ENCODE results near the gene MXRA8.
"Not testable (repeated sequence)": the region's sequence is repeated elsewhere in the genome, so short reads cannot be mapped to it uniquely, and the experiment has no call there.

MXRA8 gene

DNA sequence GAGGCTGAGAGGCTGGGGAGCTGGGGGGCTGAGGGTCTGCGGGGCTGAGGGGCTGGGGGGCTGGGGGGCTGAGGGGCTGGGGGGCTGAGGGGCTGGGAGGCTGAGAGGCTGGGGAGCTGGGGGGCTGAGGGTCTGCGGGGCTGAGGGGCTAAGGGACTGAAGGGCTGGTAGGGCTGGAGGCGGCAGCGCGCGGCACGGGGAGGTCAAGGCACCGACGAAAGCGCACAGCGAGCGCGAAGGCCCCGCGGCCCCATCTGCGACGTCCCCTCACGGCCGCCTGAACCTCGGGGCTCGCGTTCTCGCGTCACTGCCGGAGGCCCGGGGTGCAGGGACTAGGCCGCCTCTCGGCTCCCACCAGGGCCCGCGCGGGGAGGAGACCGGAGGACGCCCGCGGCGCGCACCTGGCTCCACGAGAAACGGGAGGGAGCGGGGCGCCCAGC, 34.3 kb downstream of the MXRA8 start:
- in situ Hi-C loops (cut with HindIII; ENCODE audit: low sequenced_read_pairs) = no loop called here

DNA sequence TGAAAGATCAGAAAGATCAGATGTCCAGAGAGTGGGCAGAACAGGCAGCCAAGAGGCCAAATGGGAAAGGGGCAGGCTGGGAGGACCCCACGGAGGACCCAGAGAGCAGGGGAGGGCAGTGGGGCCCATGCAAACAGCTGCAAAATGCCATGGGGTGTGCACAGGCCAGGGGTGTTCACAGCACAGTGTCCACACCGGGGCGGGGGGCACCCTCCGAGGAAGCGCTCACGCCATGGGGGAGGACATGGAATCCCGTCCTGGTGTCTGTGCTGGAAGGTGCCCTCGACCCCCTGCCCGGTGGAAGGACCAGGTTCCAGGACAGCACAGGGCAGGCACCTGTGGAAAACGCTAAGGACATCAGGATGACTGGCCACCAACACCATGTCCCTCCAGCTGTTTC, 35.4 kb downstream of the MXRA8 start:
- in situ Hi-C loops (cut with HindIII; ENCODE audit: low sequenced_read_pairs) = no loop called here

GRCh38 chr1:1322418-1322817, 35.9 kb downstream of the MXRA8 start:
- in situ Hi-C loops (cut with HindIII; ENCODE audit: low sequenced_read_pairs) = no loop called here

DNA sequence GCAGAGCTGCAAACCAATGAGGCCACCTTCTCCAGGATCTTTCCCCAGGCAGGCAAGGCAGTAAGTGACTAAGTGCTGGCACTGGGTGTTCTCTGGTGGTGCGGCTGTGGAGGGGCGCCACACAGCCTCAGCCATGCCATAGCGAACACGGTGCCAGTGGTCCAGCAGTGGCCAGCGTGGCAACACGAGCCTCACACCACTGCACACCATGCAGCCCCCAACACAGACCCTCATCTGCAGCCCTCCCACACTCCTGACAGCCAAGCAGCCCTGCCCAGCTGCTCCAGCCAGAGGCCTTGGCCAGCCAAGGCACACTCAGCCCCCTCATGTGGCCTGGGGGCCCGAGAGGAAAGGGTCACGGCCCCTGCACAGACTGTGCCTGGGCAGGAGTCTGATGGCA, 36.9 kb downstream of the MXRA8 start:
- in situ Hi-C loops (cut with HindIII; ENCODE audit: low sequenced_read_pairs) = no loop called here

DNA sequence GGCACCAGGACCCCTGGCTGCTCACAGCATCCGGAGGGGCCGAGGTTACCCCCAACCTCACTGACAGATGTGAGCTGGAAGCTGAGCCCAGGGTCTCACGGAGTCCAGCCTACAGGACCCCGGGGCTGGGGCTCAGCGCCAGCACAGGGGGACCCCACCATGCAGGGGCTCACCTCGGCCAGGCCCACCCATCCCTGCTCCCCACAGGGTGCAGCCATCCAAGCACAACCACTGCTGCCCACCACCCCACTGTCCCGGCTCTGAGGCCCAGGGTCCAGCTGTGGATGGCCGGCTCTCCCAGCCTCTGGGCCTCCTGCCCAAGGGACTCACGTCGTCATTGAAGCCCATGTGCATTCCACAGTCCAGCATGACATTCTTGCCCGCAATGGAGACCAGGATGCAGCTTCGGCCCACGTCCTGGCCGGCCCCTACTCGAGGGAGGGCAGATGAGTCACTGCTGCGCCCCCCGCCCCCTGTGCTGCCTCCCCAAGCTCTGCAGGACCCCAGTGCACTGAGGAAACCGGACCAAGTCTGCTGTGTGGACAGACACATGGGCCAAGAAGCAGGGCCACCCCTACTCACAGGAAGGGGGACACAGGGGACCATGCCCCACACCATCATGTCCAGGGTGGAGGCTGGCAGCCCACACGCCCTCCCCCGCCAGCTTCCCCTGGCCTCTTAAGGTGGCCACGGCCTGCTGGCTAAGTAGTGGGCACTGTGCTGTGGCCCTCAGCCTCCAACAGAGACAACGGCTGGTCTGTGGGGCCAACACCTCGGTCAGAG, 37.5 kb downstream of the MXRA8 start:
- in situ Hi-C loops (cut with HindIII; ENCODE audit: low sequenced_read_pairs) = no loop called here

- in situ Hi-C loops (cut with HindIII; ENCODE audit: low sequenced_read_pairs) = no loop called here
These were observed 38.8 kb downstream of the MXRA8 start for GRCh38 chr1:1319646-1319941.

DNA sequence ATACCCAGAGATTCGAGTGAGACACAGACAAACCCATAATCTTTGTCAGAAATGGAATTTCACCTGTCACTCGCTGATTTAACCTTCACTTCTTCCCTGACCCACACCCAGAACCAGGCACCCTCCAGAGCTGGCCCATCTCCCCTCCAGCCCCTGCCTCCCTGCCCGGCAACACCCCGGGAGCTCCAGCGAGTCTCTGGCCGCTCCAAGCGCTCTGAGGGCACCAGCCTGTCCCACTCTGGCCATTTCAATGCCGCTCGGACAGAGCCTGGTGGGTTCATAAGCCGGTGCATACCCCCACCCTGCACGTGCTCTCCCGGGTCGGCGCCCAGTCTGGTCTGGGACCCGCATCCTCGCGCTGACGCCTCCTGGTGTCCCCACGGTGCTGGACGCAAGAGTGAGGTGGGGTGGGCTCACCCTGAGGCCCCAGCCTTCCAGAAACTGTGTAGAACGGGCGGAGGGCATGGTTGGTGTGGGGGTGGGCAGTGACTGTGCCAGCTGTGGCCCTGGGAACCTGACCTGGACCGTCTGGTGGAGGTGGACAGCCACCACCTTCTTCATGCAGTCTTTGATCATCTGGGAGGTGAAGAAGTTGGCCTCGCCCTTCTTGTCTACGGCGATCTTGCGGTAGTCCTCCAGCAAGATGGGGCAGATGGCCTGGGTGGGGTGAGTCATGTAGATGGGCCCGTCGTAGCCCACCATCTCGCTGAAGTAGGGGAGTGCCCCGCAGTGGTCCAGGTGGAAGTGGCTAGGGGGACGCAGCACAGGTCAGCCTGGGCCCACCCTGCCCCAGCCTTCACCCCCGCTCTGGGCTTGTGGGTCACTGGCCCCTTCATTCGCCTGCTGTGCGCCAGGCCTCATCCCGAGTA, 39.3 kb downstream of the MXRA8 start:
- in situ Hi-C loops (cut with HindIII; ENCODE audit: low sequenced_read_pairs) = no loop called here

GRCh38 chr1:1318131-1318652, 40.2 kb downstream of the MXRA8 start:
- in situ Hi-C loops (cut with HindIII; ENCODE audit: low sequenced_read_pairs) = no loop called here

DNA sequence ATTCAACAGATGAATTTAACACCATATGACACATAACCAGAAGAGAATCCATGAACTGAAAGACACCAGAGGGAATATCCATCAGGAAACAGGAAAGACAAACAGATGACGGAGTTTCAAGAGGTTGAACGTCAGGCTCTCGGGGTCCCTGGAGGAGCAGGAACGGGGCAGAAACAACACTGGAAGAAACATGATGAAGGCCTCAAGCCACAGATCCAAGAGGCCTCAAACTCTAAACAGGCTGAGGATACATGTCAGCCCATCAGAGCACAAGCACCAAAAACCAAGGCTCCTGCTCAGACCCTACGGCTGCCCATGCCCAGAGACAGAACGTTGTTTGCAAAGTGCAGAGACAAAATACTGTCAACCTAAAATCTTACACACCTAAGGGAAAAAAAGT, 40.9 kb downstream of the MXRA8 start:
- in situ Hi-C loops (cut with HindIII; ENCODE audit: low sequenced_read_pairs) = no loop called here

DNA sequence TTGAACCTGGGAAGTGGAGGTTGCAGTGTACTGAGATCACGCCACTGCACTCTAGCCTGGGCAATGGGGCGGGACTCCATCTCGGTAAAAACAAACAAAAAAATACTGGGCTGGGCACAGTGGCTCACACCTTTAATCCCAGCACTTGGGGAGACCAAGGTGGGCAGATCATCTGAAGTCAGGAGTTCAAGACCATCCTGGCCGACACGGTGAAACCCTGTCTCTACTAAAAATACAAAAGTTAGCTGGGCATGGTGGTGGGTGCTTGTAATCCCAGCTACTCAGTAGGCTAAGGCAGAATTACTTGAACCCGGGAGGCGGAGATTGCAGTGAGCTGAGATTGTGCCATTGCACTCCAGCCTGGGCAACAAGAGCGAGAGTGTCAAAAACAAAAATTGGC, 42.2 kb downstream of the MXRA8 start:
- in situ Hi-C loops (cut with HindIII; ENCODE audit: low sequenced_read_pairs) = not testable (repeated sequence)

DNA sequence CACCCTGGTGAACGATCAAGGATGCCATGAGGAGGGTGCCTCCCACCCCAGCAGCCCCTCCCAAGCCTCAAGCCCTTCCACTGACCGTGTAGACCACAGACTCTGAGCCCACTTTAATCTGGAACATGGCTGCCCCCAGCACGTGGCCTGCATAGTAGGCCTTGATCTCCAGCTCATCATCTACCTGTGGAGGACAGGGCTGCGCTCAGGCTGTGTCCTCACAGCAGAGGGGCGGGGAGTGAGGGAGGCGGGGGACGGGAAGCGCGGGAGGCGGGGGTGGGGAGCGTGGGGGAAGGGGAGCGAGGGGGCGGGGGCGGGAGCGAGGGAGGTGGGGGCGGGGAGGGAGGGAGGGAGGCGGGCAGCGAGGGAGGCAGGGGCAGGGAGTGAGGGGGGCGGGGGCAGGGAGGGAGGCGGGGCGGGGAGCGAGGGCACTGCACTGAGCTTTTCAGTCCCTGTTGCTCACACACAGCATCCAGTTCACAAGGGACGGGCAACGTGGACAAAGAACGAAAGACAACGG, 42.9 kb downstream of the MXRA8 start:
- in situ Hi-C loops (cut with HindIII; ENCODE audit: low sequenced_read_pairs) = no loop called here

- in situ Hi-C loops (cut with HindIII; ENCODE audit: low sequenced_read_pairs) = no loop called here
These were observed 43.5 kb downstream of the MXRA8 start for GRCh38 chr1:1314678-1315335.

- in situ Hi-C loops (cut with HindIII; ENCODE audit: low sequenced_read_pairs) = no loop called here
These were observed 44.1 kb downstream of the MXRA8 start for GRCh38 chr1:1314237-1314586.

- in situ Hi-C loops (cut with HindIII; ENCODE audit: low sequenced_read_pairs) = no loop called here
These were observed 44.7 kb downstream of the MXRA8 start for GRCh38 chr1:1313500-1314236.

DNA sequence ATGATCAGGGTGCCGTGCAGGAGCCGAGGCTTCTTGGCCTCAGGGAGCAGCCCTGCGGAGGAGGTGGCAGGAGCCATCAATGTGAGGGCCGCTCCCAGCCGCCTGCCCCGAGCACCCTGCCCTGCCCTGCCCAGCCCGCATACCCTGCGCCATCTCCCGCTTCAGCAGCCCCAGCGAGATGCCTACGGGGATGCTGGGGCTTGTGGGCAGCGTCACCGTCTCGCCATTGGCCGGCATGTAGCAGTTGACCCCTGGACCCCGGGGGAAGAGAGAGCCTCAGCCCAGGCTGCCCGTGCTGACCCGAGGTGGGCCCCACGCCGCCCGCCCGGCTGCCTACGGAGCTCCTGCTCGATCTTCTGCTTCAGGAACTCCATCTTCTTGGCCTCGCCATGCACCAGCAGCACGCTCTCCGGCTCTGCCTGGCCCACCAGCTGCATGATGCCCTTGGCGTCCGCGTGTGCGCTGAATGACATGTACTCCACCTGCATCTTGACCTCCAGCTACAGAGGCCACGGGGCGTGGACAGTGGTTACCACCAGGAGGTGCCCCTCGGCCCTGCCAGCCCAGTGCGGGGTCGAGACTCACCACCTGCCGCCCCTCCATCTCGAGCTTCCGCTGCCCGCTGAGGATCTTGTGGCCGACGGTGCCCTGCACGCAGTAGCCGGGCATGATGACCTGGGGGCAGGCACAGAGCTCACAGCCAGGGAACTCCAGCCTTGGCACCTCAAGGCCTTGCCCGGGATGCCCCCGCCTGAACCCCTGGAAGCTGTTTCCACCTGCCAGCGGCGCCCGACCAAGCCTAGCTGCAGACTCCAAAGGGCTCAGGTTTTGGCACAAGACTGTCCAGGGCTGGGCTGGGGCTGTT, 45.7 kb downstream of the MXRA8 start:
- in situ Hi-C loops (cut with HindIII; ENCODE audit: low sequenced_read_pairs) = no loop called here

DNA sequence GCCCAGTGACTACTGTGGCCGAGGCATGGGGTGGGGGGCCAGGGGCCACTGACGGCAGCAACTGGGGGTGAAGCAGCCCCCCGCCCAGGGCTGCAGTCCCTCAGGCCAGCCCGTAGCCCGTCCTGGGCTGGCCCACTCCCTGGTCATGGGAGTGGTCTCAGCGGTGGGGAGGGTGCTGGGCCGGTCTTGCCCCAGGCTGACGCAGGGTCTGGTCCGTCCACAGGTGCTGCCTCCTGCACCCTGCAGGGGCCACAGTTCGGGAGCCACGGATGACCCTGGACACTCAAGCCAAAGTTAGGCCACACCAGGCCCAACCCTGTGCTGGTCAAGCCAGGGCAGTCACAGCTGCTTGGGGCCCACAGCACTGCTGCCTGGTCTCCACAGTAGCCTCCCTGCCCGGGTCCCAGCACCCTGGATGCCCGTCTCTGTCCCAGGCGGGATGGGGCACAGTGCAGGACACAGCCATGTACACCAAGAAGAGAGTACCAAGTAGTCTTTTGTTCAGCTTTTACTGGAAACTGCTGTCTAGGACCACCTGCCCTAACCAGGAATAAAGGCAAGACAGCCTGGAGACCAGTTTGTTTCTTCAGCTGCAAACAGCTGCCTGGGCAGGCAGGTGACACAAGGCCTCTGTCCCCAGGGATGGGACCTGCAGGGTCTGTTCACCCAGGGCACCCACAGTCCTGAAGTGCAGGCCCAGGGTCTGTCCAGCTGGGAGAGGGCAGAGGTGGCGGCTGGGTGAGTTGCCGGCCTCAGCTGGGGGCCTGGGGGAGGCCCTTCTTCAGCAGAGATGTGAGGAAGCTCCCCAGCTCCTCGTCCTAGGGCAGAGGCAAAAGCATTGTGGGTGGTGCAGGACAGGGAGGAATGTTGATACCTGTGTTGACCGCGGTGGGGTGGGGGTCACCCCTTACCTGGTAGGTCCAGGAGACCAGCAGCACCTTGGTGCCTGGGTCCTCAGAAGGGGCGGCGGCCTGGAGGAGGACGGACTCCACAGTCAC, 46.9 kb downstream of the MXRA8 start:
- in situ Hi-C loops (cut with HindIII; ENCODE audit: low sequenced_read_pairs) = no loop called here

DNA sequence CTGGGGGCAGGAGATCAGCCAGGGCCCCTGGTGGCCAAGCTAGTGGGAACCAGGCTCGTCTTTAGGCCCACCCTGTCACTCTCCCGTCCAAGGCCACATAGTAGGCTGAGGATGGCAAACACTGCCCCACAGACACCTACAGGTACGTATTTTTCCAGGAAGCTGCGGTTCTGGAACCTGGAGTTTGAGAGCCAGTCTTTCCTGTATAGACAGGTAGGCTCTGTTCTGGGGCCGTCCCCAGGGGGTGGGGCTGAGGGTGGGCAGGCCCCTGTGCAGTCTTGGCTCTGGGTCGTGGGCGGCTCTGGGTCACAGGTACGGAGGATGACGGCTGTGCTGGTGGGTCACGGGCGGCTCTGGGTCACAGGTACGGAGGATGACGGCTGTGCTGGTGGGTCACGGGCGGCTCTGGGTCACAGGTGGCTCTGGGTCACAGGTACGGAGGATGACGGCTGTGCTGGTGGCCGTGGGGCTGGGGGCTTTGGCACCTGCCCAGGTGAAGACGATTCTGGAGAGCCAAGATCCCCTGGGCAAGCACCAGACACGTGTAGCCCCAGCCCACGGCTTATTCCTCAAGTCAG, 47.8 kb downstream of the MXRA8 start:
- in situ Hi-C loops (cut with HindIII; ENCODE audit: low sequenced_read_pairs) = no loop called here

GRCh38 chr1:1310109-1310385, 48.3 kb downstream of the MXRA8 start:
- in situ Hi-C loops (cut with HindIII; ENCODE audit: low sequenced_read_pairs) = no loop called here
